ENCODE results near the gene CHRNA5.

Gene CHRNA5

DNA sequence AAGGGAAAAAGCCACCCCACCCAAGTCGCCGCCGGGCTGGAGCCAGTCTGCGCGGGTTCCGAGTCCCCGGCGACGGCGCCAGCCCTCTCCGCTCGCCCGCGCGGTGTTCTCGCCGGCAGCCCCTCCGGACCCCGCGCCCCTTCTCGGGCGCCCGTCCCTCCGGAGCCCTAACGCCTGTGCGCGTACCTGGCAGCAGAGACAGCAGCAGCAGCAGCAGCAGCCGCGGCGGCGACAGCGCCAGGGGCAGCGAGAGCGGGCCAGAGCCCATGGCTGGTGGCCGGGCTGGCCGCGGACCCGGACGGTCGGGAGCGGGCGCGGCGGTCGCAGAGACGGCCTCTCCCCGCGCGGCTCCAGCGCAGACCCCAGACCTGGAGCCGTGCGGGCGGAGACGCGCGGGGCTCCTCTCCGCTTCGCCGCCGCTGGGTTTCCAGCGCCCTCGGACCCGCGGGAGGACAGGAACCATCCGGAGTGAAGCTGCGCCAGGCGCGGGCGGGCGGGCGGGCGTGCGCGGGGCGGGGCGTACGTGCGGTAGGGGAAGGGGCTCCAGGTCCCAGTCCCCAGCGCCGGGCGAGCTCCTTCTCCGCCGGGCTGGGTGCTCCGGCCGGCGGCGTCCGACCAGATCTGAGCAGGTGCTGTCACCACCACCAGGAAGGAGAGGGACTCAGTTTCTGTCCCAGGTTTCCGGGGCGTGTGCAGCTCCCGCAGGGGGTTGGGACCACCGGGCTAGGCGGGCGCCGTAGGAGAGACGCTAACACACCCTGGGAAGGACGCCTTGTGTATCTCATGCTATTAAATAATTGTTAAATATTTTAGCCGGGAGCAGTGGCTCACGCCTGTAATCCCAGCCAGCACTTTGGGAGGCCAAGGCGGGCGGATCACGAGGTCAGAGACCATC lies 55.5 kb downstream of the CHRNA5 start, which contains the start of gene CHRNA3:
TSS of gene CHRNA3 (minus strand) at position 470 of the 895 bp plus-strand sequence. CDS start at position 268, 202 bp downstream.
- DNase-seq: no peak

DNA sequence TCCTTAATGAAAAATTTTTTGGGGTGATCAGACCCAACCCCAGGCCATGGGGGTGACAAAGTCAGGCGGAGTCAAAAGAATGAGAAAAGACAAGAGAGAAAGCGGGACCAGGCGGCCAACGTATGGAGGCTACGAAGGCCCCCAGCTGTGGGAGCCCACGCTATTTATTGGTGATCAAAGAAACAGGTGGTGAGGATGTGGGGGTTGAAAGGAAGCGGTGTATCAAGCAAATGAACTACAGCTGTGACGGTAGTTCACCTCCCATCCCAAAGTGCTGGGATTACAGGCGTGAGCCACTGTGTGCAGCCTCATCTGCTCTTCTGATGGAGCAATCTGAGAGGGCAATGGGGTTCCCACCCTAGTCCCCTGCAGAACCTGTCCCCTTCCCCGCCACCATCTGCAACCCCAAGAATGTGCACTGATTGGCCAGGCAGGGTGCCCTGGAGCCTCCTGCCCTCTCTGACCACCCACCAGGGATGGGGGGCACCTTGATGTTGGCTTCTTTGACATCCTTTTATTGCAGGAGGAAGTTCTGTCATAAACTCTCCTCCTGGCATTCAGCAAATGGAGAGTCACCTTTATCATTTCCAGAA lies 56.6 kb downstream of the CHRNA5 start:
- no peak for DNase-seq

DNA sequence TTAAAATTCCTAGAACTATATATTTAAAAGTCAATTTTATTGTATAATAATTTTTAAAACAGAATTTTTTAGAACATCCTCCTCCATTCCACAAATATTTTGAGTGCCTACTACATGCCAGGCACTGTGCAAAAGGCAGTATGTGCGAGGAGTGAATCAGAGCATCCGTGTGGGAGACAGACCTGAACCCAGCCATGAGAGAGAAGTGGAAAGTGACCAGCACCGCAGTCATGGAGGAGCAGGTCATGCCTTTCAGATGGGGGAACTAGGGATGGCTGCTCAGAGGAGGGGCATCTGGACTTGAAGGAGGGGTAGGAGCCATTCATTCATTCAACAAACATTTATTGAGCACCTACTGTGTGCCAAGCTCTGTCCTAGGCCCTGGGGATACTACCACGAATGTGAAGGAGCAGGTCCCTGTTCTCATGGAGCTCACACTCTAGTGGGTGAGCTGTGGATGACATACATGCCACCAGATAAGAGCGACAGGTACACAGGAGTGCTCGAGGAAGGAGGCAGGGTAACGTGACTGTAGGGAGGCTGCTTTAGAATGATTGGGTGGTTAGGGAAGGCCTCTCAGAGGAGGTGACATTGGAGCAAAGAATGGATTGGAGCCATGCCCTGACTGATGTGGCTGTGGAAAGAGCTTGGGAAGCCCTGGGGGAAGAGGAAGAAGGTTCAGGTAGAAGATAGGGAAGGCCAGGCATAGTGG lies 58.6 kb downstream of the CHRNA5 start:
- DNase-seq: no peak

DNA sequence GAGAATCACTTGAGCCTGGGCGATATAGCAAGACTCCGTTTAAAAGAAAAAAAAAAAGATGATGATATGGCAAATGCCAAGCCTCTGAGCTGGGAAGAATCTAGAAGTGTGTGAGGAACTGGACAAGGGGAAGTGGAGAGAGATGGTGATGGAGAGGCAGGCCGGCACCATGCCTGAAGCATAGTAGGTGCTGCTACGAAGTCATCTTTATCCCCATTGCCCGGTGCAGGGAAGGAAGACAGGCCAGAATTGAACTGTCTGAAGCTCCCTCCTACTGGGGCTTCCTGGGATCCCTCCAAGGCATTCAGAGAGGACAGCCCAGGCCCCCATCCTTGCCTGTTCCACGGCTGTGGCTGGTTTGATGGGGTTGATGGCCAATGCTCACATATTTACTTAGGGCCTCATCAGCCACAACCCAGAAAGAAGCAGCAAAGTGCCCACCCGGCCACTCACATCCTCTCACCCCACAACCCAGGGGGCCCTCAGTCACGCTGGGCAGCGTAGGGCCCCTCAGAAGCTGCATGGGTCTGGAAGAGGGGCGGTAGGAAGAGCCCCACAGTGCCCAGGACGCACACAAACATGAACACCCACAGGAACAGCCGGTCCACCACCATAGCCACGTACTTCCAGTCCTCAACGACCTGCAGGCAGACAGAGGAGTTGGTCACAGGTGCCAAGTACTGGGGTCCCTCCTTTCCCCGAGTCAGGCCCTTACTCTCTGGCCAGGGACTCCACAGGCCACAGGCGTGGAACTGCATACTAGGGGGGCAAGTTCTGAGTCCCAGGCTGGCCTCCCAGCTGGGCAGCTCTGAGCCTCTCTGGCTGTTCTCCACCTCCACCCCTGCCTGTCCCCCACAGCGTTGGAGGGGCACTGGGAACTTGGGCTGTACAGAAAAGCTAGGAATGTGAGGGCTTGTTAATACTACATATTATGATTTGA lies 59.6 kb downstream of the CHRNA5 start:
- no peak for DNase-seq

DNA sequence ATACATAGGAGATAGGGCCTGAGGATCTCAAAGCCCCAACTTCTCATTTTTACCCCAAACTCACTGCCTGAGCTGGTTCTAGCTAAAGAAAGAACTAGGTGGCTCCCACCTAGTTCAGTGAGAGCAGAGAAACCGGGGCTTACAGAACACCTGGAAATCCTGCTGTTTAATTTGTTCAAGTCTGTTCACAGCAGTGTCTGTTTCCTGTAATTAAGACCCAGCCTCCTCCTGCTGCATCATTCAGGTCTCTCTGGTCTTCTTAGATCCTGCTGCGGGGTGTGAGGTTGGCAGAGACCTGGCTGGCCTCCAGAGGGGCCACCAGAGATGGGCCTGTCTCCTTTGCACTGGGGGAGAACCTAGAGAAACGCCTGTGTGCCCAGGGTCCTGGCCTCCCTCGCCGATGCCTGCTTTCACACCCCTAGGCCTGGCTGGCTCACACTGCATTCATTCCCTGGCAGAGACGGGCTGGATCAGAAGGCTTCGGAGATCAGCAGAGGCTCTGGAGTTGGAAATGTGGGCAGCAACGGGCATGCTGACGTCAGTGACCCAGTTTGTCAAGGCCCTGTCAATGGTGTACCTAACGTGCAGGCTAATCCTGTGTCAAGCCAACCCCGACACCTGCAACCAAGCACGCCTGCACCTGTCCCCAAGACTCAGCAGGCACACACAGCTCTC lies 60.4 kb downstream of the CHRNA5 start:
- no peak for DNase-seq

DNA sequence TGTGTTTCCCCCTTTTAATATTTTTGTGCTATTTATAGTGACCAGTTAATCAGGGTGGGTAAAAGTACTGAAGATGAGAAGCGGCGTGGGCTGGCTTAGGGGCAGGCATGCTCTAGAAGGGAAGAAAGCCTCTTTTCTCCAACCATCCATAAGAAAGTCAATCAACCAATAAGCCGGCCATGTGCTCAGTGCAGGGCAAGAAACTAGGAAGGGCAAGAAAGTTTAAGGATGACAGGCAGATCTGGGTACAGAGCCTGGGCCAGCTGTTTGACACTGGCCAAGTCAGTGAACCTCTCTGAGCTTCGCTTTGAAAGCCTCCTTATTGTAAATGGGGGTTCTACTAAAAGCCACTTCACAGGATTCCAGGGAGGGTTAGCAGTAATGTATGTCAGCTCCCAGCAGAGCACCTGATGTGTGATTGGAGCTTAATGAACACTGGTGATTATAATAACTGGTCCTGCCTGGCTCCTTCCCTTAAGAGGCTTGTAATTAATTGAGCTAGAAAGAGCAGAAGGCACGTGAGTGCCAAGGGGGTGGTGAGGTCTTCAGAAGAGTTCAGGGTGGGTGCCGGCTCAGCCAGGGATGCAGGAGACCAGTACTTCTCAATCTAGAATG lies 61.2 kb downstream of the CHRNA5 start:
- no peak for DNase-seq

DNA sequence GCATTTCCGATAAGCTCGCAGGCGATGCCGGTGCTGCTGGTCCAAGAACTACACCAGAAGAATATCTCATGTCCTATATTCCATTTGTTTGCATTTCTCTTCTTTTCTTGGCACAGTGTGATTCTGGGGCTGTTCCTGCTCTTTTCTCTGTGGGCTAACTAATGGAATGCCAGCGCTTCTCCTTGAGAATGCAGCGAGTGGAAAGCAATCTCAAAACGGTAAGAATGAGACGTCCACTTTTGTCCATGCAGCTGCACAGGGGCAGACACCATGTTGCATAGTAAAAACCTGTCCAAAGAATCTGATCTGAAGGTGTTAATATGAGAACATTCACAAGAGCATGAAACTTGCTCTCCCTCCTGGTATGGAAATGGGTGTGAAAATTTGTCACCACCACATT lies 62.0 kb downstream of the CHRNA5 start:
- no peak for DNase-seq

DNA sequence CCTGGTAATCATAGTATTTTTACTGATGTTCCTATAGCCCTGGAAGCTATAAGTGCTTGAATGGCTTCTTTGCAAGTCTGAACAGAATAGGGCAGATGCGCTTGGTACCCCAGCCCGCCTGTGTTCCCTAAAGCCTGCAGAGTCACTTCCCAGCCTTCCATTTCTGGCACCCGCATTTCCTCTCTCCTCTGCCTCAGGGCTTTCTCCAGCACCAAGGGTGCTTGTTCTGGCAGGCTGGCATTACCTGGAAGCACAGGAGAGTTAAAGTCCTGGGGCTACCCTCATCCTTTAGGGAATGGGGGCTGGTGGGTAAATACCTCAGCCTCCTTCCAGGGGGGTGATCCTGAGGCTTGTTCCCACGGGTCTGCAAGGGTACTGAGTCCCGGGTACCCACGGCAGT lies 62.9 kb downstream of the CHRNA5 start:
- no peak for DNase-seq

DNA sequence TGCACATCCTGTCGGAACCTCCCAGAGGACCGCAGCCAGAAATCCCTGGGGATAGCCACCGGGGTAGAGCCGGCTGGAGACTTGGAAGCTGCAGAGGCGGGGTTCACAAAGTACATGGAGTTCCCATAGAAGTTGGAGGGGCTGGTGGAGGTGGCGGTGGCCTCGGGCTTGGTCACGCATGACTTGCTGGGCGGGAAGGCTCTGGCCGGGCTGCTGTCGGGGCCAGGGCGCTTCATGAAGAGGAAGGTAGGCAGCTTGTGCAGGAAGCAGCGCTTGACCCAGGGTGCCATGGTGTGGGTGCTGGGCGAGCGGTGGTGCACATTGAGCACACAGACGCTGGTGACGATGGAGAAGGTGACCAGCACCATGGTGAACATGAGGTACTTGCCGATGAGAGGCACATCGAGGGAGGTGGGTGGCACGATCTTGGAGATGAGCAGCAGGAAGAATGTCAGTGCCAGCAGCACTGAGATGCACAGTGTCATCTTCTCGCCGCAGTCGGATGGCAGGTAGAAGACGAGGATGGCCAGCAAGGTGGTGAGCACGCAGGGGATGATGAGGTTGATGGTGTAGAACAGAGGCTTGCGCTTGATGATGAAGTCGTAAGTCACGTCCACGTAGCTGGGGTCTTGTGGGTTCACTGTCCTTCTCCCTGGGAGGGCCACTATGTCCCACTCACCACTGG lies 63.9 kb downstream of the CHRNA5 start:
- no peak for DNase-seq

DNA sequence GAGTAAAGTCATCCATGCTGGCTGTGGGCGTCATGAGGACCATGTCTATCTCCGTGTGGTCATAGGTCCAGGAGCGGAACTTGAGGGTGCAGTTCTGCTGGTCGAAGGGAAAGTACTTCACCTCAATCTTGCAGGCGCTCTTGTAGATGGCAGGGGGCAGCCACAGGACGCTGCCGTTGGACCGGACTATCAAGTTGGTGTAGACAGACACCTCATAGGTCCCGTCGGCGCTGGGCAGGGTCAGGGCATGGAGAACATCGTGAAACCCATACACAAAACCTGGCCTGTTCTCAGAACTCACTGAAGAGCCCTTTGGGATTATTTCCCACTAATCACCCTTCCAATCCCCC lies 64.4 kb downstream of the CHRNA5 start:
- no peak for DNase-seq

DNA sequence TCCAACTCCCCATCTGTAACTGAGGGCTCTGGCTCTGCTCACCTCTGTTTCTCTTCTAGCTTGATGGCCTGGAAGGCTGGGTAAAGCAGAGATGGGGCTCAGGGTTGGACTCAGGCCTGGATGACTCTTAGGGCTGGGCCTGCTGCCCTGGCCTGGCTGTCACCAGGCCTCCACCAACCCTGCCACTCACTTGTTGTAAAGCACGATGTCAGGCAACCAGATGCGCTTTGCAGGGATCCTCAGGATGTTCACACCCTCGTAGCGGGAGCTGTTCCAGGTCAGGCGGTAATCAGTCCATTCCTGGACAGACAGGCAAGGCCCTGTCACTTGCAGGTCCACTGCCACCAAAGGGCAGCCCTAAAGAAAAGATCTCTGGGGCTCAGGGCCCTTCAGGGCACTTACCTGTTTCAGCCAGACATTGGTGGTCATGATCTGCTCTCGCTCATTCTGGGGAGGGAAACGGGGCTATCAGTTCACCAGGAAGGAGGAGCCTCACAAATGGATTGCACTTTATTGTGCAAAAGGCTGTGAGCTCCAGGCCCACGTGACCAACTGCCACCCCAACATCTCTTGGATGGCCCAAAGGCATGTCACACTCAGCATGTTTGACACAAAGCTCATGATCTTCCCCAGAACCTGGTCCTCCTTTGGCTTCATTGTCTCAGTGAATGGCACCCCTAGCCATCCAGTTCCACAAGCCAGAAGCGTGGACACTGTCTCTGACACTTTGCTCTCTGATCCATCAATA lies 65.7 kb downstream of the CHRNA5 start:
- DNase-seq: no peak

DNA sequence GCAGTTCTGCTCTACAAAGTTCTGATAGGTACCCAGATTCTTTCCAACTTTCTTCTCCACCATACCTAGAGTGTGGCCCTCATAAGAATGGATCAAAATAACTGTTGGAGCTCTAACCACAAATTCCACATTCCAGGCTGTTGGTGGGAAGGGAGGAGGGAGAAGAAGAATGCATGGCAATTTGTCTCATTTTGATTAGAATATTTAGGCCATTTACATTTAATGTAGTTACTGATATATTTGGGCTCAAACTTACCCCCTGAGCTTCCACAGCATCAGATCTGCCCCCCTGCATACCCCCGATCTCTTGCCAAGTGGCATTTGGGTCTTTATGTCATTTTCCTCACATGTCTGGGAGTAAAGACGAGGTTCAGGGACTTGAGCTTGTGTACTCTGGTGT lies 68.0 kb downstream of the CHRNA5 start:
- DNase-seq: no peak

DNA sequence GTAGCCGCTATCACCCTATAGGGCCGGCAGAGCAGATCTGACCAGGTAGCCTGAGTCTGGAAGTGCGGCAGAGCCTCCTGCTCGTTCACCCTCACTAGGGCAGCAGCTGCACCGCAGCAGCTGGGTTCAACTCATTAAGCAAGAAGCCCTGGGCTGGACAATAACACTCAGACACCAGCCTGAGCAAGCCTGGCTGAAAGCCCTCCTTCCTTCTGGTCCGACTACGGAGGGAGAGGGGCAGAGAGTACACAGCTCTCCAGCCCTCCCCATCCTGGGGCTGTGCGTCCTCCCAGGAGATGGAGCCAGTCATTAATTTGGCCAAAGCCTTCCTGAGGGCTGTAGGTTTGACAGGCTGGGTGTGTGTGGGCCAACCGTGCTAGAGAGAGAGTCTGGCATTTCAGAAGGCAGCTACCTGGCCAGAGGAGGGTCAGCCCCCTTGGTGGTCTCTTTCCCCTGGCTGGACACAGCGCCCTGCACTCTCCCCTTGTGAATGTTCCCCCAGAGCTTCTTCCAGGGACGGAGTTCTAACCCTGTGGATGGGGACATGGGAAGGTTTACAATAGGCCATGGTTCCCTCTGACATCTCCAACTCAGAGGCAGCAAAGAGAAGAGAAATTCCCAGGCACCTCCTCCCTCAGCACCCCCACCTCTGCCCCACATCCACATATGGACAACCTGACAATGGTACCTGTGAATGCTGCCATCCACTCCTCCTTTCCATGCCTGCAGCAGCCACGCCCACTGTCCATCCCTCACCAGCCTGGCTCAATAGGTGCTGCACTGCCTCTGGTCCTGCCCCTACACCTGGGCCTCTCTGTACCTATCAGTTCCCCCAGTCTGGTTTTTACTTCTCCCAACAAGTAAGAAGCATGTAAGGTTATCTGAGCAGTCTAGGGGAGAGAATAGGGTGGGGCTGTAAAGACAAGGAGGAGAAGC lies 69.2 kb downstream of the CHRNA5 start:
- DNase-seq: no peak

DNA sequence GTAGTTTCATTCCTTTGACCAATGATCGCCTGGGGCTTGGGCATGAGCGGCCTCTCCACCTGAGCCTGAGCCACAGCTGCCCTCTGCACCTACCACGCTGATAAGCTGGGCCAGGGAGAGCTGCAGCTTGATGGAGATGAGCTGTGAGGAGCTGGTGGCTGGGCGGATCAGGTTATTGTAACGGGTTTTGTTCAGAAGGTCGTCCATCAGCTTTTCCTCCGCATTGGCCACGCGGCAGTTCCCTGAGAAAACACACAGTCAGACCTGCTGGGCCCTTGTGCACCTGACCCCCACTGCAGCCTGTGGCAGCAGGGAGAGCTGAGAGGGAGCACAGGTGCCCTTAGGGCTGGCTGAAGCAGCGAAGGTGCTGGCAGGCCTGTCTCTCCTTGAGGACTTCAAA lies 70.0 kb downstream of the CHRNA5 start:
- DNase-seq: no peak

DNA sequence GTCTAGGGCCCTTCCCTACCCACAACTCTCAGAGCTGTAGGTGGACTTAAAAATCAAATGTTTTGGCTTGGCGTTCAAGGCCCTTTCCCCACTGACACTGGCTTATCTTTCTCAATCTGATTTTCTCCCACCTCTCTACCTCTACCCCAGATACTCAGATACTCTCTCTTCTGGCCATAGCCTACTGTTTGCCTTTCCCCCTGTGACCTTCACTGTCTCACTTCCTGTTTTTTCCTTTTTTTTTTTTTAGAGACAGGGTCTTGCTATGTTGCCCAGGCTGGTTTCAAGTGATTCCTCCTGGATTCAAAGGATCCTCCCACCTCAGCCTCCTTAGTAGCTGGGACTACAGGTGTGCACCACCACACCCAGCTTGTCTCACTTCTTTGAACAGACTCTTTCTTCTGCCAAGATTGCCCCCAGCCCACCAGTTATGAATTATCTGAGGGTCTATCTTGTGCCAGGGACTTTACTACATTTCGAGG lies 71.1 kb downstream of the CHRNA5 start:
- no peak for DNase-seq

DNA sequence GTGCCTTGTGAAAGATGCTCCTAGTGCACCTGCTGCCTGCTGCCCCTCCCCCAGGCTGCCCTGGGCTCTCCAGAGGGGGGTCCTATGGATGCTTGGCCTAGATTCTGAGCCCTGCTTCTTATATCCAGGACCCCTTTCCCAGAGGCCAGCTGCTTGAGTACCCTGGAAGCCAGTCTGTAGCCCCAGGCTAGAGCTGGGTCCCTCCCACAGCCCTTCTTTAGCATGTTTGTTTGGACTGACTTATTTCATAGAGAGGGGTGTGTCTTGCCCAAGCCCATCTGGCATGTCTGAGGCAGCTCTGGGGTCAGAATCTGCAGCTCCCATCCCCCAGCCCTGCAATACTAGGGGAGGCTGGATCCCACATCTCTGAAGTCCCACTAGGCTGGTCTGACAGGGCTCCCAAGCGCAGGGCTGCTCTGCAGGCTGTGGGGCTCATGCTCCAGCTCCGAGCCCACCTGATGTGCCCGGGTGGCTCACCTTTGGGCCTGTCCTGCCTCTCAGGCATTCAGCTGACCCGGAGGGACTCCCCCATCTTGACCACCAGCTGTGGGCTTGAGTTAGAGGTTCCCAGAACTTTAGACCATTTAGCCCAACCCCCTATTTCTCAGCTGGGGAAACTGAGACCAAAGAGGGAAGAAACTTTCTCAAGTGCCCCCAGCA lies 72.6 kb downstream of the CHRNA5 start:
- no peak for DNase-seq

DNA sequence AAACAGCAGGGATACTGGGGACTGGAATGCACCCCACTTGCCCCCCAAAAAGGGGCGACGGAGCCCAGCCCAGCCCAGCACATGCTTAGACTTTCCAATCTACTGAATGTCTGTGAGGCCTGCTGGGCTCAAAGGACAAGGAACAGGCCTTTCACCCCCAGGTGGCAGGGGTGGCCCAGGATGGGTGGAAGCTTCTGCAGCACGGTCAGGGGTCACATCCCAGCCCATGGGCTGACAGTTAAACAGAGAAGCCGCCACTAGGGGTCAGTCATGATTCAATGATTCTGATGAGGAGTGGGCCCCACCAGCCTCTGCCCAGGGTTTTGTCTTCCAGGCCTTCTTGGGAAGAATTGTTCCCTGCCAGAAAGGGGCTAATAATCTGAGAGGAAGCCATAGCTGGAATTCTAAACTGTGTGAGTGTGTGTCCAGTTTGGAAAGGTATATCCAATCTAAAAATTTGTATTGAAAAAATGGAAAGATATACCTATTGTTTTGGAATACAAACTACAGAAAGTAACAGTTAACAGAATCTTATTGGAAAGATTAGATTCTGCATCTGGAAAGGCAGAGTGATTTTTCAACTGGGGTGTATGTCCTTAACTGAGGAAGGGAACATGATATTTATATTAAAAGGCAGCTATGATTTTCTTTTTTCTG lies 73.5 kb downstream of the CHRNA5 start:
- DNase-seq: no peak
